HG03520 (cell line): ENCODE measurements around the gene USP5.
"Not testable (repeated sequence)": the region's sequence is repeated elsewhere in the genome, so short reads cannot be mapped to it uniquely, and the experiment has no call there.

Source experiments
- ATAC-seq: cut with Tn5 transposase; IDR thresholded peaks from one replicate; pipeline ENCODE4 v1.9.1; 2021; ENCODE audit warnings: mild to moderate bottlenecking, moderate library complexity; ENCODE audit not compliant: unreplicated experiment

The USP5 gene

DNA sequence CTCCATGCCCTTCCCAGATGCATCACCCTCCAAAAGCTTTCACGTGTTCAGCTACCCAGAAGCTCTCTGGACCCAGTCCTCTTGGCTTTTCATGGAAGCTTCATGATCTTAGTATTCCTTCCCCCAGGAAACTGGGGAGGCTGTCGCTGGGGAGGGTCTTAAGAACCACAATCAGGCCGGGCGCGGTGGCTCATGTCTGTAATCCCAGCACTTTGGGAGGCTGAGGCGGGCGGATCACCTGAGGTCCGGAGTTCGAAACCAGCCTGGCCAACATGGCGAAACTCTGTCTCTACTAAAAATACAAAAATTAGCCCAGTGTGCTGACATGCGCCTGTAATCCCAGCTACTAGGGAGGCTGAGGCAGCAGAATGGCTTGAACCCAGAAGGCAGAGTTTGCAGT is 56.2 kb downstream of the USP5 start:
- not testable (repeated sequence) for ATAC-seq

DNA sequence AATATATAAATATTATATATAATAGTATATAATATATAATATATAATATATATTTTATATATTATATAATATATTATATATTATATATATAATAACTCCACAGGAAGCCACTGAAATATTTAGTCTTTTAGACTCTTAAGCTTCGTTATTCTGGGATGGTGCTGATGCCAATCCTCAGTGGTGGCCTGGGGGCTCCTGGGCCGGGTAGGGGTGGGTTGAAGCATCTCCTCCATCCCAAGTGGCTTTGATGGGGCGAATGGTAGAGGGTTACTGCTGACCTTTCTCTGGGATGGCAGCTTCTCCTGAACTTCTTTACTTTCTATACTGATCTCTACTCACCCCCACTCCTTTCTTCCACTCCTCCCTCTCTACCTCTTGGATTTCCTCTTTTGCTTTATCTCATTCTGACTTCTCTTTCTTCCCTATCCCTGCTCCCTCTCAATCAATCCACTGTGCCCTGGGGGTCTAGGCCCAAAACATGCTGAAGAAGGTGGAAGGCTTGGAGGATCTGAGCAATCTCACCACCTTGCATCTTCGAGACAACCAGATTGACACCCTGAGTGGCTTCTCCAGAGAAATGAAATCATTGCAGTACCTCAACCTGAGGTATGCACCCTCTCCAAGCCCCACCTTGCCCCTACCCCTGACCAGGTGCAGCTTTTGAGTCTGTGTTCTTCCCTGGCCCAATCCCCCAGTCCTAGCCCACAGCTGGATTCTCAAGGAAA is 57.6 kb downstream of the USP5 start:
- no peak for ATAC-seq

- no peak for ATAC-seq
Observed at GRCh38 chr12:6912164-6912935, 60.4 kb downstream of the USP5 start.

DNA sequence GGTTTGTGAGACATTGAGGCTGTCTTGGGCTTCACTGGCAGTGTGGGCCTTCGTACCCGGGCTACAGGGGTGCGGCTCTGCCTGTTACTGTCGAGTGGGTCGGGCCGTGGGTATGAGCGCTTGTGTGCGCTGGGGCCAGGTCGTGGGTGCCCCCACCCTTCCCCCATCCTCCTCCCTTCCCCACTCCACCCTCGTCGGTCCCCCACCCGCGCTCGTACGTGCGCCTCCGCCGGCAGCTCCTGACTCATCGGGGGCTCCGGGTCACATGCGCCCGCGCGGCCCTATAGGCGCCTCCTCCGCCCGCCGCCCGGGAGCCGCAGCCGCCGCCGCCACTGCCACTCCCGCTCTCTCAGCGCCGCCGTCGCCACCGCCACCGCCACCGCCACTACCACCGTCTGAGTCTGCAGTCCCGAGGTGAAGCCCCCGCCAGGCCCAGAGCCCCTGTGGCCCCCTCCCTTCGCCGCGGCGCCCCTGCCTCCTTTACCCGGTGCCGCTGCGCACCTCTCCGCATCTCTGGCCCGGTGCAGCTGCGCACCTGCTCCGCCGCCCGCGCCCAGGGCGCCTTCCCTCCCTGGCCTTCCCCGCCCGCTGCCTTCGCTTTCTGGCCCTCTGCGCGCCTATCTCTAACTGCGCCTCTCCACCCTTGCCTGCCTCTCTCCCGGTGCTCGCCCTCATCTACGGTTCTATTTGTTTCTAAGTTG is 62.4 kb downstream of the USP5 start, which contains the start of gene ENO2:
Gene ENO2 (plus strand): TSS at position 335 of the 701 bp plus-strand sequence. CDS start 1,253 bp downstream, outside the sequence.
- ATAC-seq, result peak; percentile 74

DNA sequence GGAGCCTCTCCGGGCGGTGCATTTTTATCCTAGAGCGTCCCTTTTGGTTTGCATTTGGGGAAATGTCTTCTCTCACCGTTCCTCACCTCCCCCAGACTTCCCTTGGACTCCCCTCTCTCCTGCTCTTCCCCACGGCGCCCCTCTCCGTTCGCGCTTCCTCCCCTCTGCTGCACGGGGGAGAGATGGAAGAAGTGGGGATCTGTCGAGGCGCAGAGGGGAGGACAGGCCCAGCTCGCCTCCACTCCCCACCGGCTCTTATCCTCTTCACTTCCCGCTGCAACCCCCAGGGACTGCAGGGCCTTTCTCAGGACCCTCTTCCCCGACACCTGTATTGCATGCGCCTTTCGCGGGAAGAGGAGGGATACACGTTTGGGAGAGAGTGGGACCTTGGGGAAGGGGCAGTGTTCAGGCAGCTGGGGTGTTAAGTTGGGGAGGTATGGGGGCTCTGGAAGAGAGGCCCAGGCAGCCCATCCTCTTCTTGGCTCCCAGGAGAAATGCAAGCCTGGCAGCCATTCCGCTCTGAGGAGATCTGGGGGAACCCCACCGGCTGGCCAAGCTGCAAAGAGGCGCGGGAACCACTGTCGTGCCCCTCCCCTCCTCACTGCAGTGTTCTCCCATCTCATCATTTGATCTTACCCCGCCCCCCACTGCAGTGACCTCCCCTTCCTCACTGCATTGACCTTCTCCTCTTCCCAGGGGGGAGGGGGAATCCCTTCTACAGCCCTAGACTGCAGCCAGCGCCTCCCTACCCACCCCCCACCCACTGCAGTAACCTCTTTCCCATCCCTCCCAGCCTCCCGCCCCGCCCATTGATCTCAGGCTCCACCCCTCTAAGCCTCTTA is 63.2 kb downstream of the USP5 start:
- no peak for ATAC-seq

GRCh38 chr12:6915789-6916285 is 63.9 kb downstream of the USP5 start:
- ATAC-seq, result no peak
